ENCODE results near the gene PNPLA7. TPM values are rescaled to one million over a fixed set of nuclear protein-coding genes. Genes with fewer than 3 reads are reported as not detected.
A peak's percentile ranks its signal among the peaks of the same experiment; 100 is the strongest.

The PNPLA7 gene
- total RNA-seq, 4 donors from 2014 or later = 11.4 to 48.6 (median 27.2) TPM

GRCh38 chr9:137416006-137416562 is 134.1 kb downstream of the PNPLA7 start:
- DNase-seq = no peak
- Histone ChIP-seq H3K27ac (no peak overlapping the region), H3K9me3 (no peaks in the 10 kb centered on the region), H3K27me3 (no peaks in the 10 kb centered on the region), H3K4me3 (no peak overlapping the region), H3K4me1 (peaks cover 0 to 10% (median 2%) of the 10 kb centered on the region in 4 donors), H3K36me3 (no peaks in the 10 kb centered on the region)
- TF ChIP-seq POLR2A (IDR thresholded peaks at IDR 0.05) (no peak), CTCF (IDR thresholded peaks at IDR 0.05) (no peak)

GRCh38 chr9:137415451-137415850 is 134.8 kb downstream of the PNPLA7 start:
- Histone ChIP-seq H3K36me3 (no peaks in the 10 kb centered on the region), H3K4me1 (peaks cover 0 to 17% (median 4%) of the 10 kb centered on the region in 4 donors), H3K4me3 (no peak overlapping the region), H3K27me3 (no peaks in the 10 kb centered on the region), H3K27ac (no peak overlapping the region), H3K9me3 (no peaks in the 10 kb centered on the region)
- DNase-seq = no peak
- no peak for TF ChIP-seq POLR2A (IDR thresholded peaks at IDR 0.05)
- no peak for TF ChIP-seq CTCF (IDR thresholded peaks at IDR 0.05)

GRCh38 chr9:137412431-137412830 is 137.8 kb downstream of the PNPLA7 start:
- H3K27ac ChIP-seq = peak overlapping the region in 2 of 4 donors; percentile 12 to 35
- no peak for DNase-seq
- no peaks in the 10 kb centered on the region for H3K9me3 ChIP-seq
- H3K27me3 ChIP-seq = no peaks in the 10 kb centered on the region
- peaks cover 0 to 23% (median 7%) of the 10 kb centered on the region in 4 donors for H3K4me1 ChIP-seq
- H3K4me3 ChIP-seq = no peak overlapping the region
- H3K36me3 ChIP-seq = no peaks in the 10 kb centered on the region
- TF ChIP-seq POLR2A (IDR thresholded peaks at IDR 0.05) (no peak), CTCF (IDR thresholded peaks at IDR 0.05) (no peak)

- H3K4me1 ChIP-seq = peaks cover 0 to 29% (median 9%) of the 10 kb centered on the region in 4 donors
- TF ChIP-seq CTCF (IDR thresholded peaks at IDR 0.05) = no peak
- TF ChIP-seq POLR2A (IDR thresholded peaks at IDR 0.05) = no peak
These were observed 138.4 kb downstream of the PNPLA7 start for GRCh38 chr9:137411645-137412380.

GRCh38 chr9:137411260-137411644 is 138.9 kb downstream of the PNPLA7 start:
- peak overlapping the region in 3 of 4 donors; percentile 38 to 70 (median 52) for H3K27ac ChIP-seq
- no peaks in the 10 kb centered on the region for H3K27me3 ChIP-seq
- no peaks in the 10 kb centered on the region for H3K36me3 ChIP-seq
- DNase-seq = no peak
- H3K4me3 ChIP-seq = no peak overlapping the region
- H3K4me1 ChIP-seq = peaks cover 0 to 34% (median 9%) of the 10 kb centered on the region in 4 donors
- H3K9me3 ChIP-seq = no peaks in the 10 kb centered on the region
- TF ChIP-seq POLR2A (IDR thresholded peaks at IDR 0.05) = no peak
- no peak for TF ChIP-seq CTCF (IDR thresholded peaks at IDR 0.05)

More at GRCh38 chr9:137411645-137412380, 138.4 kb downstream of the PNPLA7 start:
- H3K27ac ChIP-seq = peak overlapping the region in 3 of 4 donors; percentile 52 to 70 (median 58)
- H3K27me3 ChIP-seq = no peaks in the 10 kb centered on the region
- no peaks in the 10 kb centered on the region for H3K9me3 ChIP-seq
- peak overlapping the region in 1 of 4 donors; percentile 7 for H3K4me3 ChIP-seq
- no peaks in the 10 kb centered on the region for H3K36me3 ChIP-seq
- DNase-seq = peak in 2 of 3 donors; percentile 52 to 75
